Activated T-helper 1 cell treated with anti-CD3 and anti-CD28 coated beads, Interleukin-2, amount 50 U/mL, for 16 hours (primary cell): ENCODE data around the gene FITM1.

Source experiments
- DNase-seq, 2 donors: peaks; one replicate each; pipeline ENCODE4 v3.0.0-alpha.2; 2020; ENCODE audit warnings: low read depth in 1 of 2, low spot score in 1 of 2

FITM1 gene

DNA sequence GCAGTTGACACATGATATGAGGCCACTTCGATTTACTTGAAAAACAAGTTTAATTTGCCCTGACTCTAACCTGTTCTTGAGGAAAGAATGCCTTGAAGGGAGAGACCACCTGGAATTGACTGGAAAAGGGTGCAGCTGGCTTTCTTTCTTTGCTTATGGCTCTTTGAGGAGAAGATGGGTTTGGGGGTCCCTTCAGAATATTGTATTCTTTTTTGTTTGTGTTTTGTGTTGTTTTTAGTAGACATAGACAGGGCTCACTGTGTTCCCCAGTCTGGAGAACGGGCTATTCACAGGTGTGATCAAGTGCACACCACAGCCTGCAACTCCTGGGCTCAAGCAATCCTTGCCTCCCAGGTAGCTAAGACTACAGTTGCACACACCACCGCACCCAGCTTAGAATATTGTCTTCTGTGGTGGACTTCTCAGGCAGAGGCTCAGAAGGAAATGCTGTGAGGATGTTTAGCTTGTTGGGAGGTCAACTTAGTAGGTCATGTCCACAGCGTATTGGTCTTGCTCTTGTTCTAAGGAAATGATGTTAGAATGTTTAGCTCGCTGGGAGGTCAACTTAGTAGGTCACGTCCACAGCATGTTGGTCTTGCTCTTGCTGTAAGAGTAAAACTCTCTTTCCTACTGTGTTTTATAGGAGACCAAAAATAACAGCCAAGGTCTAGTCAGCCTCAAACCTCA is 14.2 kb upstream of the FITM1 start:
- no peak for DNase-seq

DNA sequence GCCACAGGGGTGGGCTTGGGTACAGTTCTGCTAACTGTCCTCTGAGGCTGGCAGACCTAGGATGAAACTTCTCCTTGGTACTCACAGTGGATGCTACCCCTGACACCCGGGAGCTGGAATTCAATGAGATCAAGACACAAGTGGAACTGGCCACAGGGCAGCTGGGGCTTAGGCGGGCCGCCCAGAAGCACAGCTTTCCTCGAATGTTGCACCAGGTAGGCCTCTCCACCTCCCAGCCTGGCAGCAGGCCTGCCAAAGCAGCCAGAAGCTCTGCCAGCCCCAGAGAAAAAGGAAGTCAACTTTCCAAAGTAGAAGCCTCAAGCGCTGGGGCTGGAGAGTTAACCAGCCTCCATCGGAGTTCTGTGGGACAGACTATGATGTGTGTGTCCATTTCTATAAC is 13.3 kb upstream of the FITM1 start:
- DNase-seq = no peak

DNA sequence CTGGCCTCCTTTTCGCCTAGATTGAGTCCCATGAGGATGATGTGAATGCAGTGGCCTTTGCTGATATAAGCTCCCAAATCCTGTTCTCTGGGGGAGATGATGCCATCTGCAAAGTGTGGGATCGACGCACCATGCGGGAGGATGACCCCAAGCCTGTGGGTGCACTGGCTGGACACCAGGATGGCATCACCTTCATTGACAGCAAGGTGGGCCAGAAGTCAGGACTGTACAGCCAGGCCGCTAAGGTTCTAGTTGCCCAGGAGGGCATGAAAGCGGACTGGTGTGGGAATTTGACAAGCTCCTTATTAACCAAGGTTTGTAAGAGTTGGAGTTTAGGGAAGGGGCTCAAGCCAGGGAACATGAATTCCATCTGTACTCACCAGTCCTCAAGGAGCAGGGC is 10.8 kb upstream of the FITM1 start:
- DNase-seq = no peak

DNA sequence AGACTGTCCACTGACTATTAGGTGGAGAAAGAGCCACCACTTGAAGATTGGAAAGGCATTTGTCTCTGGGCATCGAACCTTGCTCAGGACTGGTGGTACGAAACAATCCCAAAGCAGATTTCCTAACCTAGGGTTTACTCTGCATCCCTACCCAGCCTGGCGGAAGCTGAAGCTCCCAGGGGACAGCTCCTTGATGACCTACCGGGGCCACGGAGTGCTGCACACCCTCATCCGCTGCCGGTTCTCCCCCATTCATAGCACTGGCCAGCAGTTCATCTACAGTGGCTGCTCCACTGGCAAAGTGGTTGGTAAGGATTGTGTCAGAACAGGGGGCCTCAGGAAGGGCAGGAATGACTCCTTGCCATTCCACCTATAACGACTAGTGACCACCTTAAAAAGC is 9.2 kb upstream of the FITM1 start:
- no peak for DNase-seq

DNA sequence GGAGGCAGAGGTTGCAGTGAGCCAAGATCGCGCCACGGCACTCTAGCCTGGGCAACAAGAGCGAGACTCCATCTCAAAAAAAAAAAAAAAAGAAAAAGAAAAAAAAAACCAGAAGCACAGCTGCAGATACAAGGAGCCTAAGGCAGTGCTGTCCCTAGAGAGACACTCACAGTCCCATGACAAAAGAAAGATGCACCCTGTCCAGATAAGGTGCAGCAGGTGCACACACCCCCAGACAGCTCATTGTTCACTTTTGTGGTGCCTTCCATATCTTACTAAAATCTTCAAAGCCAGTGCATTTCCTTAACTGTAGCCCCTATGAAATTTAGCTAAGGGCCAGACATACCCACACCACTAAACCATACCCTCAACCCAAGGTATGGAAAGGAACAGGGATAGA is 8.0 kb upstream of the FITM1 start:
- DNase-seq = no peak

DNA sequence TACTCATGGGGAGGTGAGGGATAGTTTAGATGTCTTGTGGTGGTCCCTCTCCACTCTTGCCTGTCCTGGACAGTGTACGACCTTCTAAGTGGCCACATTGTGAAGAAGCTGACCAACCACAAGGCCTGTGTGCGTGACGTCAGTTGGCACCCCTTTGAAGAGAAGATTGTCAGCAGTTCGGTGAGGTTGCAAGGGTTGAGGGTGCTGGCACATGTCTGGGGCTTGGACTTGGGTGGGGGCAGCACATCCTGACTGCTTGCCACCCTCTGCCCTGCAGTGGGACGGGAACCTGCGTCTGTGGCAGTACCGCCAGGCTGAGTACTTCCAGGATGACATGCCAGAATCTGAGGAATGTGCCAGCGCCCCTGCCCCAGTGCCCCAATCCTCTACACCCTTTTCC is 7.6 kb upstream of the FITM1 start:
- DNase-seq = no peak

DNA sequence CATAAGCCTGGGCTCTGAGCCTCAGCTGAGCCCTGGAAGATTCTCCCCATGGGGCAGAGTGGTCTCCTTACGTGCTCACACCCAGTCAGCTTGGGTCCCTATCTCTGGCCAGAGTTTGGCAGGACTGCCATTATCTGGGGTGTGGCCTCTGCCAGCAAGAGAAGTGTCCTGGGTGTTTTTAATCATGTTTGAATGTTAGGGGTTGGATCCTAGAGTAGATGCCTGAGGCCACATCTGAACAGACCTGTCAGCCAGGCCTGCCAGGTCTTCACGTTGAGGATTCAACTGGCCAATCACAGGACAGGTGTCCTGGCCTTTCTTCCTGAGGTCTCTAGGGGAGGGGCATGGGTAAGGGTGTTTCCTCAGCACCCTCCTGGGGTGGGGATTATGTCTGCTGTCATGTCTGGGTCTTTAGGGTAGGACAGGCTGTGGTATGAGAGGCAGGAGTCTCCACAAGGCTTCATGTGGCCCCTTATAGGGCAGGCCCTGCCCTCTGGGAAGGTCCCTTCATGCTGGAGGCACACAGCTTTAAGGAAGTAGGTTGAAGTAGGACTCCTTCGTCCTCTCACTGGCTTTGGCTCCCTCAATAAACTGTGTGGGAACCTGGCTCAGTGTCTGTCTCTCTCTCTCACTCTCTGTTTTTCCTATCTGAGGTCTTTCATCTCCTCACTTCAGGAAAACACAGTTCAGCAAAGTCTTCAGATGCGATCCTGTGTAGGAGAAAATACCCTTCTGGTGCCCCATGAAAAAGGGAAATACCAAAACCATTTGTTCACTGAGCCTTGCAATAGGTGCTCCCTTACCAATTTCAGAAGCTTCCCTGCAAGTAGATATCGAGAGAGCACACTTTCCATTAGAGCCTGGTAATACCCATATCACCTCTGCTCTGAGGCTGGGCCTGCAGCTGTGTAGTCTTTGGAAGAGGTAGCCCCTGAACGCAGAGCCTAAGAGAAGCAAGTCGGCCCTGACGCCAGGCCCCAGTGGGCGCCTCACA is 6.7 kb upstream of the FITM1 start:
- no peak for DNase-seq

DNA sequence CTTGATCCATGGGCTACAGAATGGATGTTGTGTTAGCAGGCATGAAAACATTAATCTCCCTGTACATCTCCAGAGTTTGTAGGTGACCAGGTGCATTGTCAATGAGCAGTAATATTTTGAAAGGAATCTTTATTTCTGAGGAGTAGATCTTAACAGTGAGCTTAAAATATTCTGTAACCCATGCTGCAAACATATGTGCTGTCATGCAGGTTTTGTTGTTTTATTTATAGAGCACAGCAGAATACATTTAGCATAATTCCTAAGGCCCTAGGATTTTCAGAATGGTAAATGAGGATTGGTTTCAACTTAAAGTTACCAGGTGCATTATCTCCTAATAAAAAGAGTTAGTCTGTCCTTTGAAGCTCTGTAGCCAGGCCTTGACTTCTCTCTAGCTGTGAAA is 3.5 kb upstream of the FITM1 start:
- no peak for DNase-seq

DNA sequence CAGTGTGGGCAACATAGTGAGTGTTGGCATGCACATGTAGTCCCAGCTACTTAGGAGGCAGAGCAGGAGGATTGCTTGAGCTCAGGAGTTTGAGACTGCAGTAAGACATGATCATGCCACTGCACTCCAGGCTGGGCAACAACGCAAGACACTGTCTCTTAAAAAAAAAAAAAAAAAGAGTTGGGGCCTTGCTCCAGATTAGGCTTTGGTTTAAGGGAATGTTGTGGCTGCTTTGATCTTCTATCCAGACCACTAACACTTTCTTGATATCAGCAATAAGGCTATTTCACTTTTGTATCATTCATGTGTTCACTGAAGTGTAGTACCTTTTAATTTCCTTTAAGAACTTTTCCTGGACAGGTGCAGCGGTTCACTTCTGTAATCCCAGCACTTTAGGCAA is 2.8 kb upstream of the FITM1 start:
- no peak for DNase-seq

DNA sequence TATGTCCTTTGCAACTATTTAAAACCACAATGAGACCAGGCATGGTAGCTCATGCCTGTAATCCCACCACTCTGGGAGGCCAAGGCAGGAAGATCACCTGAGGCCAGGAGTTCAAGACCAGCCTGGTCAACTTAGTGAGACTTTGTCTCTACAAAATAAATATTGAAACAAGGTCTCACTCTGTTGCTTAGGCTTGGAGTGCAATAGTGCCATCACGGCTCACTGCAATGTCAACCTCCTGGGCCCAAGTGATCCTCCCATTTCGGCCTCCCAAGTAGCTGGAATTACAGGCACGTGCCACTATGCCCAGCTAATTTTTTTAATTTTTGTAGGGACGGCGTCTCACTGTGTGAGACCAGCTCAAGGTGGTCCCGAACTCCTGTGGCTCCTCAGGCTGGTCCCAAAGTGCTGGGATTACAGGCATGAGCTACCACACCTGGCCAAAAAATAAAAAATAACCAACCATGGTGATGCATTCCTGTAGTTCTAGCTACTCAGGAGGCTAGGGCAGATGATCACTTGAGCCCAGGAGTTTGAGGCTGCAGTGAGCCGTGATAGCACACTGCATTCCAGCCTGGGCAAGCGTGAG is 955 bp upstream of the FITM1 start:
- no peak for DNase-seq

DNA sequence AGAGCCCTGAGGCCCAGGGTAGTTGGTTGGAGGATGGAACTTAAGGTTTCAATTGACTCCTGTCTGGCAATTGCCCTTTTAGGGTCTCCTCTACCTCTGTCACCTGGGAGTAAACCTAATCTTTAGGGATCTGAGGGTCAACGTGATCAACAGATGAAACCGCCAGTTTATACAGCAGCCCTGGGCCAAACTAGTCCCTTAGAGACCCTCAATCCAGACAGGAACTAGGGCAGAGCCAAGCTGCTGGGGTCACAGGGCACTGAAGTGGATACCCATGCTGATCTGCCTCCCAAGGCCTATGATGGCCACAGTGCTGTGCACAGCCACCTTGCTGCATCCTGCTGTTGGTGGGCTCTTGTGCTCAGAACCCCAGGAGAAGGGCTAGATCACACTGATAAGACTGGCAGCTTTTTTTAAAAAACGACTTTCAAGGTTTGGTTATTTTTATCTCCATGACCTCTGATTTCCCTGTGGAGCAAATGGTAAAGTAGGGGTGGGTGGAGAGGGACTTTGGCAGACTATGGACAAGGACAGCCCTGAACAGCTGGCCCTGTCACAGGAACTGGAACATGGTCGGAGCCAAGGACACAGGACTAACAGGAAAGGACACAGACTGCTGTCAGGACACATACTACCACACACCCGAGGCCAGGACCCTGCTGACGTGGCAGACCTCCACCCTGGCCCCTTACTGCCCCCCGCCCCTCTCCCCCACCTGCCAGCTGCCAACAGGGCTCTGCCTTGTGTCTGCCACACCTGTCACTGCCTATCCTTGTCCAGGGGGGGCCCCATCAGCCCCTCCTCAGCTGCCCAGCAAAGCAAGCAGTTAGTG is 474 bp downstream of the FITM1 start:
- no peak for DNase-seq

DNA sequence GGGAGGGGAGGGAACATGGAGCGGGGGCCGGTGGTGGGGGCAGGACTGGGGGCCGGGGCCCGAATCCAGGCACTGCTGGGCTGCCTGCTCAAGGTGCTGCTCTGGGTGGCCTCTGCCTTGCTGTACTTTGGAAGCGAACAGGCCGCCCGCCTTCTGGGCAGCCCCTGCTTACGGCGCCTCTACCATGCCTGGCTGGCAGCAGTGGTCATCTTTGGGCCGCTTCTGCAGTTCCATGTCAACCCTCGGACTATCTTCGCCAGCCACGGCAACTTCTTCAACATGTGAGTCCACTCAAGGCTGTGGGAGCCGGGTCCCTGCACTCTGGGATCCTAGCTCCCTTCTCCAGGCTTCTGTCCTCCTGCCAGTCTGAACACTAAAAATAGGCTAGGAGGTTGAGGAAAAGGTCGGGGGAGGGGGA is 1.1 kb downstream of the FITM1 start:
- DNase-seq = no peak

DNA sequence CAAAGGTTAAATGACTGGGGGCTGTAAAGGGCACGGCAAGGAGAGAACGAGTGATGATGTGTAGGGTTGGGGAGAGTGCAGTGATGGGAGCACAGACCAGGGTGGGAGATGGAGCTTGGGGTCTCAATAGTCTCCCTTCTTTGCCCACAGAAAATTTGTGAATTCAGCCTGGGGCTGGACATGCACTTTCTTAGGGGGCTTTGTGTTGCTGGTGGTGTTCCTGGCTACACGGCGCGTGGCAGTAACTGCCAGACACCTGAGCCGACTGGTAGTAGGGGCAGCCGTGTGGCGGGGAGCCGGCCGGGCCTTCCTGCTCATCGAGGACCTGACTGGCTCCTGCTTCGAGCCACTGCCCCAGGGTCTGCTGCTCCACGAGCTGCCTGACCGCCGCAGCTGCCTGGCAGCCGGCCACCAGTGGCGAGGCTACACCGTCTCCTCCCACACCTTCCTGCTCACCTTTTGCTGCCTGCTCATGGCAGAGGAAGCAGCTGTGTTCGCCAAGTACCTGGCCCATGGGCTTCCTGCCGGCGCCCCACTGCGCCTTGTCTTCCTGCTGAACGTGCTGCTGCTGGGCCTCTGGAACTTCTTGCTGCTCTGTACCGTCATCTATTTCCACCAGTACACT is 1.7 kb downstream of the FITM1 start:
- DNase-seq = no peak

DNA sequence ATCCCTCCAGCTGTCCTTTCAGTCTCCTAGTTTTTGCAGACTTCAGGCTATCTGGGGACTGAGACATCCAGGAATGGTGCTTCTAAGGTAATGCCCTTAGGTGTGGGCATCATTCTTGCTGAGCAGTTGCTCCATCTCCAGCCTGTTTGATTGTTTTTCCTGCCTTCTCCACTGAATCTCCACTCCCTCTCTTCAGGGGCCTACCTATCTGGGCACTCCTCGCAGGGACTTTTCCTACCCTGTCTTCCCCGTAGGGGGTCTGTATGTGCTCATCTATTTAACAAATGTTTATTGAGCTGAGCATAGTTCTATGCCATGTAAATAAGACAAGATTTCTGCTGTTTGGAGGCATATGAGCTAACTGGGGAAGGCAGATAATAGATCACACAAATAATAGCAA is 2.5 kb downstream of the FITM1 start:
- DNase-seq = no peak

DNA sequence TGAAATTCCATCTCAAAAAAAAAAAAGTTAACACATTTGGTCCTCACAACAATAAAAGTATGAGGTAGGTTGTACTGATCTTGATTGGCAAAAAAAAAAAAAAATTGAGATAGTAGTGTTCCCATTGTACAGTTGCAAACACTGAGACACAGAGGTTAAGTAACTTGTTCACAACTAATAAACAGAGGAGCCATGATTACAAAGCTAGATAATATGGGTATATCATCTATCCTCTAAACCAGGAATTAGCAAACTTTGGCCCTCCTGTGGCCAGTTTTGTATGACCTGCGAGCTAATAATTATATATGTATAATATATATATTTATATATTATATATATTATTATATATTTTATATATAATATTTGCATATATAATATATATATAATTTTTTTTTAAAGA is 3.3 kb downstream of the FITM1 start:
- no peak for DNase-seq

DNA sequence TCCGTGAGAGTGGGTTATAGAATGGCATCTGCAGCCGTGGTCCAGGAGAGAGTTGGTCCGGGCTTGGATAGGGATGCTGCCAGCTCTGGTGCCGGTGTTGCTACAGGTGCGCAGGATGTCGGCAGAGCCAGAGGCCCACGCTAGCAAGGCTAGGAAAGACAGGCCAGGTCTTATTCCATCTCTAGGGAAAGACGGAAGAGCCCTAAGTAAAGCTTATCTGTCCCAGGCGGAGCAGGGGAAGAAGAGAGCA is 5.0 kb downstream of the FITM1 start:
- no peak for DNase-seq

DNA sequence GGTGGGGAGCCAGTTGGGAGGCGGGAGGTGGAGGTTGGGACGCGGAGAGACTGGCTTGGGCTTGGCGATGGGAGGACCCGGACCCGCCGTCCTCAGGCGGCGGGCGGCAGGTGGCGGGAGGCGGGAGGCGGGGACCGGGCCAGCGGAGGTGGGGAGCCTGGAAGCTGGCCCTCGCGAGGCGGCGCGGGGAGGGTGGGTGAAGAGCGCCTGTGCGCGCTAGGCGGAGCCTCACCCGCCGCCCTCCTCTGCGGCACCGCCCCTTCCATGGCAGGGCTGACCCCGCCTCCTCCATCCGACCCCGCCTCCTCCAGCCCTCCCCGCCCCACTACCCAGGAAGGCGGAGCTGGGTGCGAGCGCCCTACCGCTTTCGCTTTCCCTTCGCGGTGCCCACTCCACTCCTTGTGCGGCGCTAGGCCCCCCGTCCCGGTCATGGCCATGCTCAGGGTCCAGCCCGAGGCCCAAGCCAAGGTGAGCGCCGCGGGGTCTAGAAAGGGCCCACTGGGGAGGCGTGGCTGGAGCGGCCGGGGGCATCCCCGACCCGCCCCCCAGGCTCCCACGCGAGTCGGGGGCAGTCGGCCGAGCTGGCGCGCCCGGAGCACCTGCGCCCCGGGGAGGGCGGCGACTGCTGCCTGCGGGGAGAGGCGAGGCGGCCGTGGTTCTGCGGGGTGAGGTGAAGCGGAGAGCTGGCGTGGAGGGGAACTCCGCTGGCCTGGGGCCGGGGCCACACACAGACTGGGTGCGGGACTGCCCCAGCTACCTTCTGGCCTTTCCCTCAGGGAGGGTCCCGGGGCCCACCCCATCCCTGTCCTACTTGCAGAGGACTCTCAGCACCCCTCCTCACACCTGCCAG is 5.6 kb downstream of the FITM1 start, which contains the start of gene PSME1:
PSME1 (plus strand) TSS at position 361 of the 850 bp plus-strand sequence; CDS start at position 430, 69 bp downstream.
- DNase-seq = peak; percentile 89 to 90

DNA sequence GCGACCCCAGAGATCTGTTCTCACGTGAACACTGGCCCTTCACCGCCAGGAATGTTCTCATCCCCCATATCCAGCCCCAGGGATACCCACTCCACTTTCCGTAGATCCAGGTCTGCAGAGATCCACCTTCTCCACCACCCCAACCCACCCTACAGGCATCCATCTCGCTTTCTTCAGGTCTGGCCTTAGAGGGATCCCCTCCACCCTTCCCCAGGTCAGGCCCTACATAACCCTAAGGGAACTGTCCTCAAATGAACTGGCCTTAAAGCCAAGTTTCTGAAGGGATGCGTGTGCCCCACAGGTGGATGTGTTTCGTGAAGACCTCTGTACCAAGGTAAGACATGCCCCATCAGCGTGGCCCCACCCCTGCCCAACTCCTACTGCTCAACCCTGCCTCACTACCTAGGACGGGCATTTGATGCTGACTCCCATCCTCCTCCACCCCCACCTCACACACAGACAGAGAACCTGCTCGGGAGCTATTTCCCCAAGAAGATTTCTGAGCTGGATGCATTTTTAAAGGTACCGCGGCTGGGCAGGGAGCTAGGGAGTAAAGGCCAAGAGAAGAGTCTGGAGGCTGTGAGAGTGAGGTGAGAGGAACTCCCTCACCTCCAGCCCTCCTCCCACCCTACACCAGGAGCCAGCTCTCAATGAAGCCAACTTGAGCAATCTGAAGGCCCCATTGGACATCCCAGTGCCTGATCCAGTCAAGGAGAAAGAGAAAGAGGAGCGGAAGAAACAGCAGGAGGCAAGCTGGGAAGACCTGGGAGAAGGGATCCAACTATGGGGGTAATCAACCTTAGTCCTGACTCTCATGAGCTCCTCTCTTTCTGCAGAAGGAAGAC is 6.4 kb downstream of the FITM1 start:
- DNase-seq = no peak
